HG03159 (cell line): ENCODE measurements around the gene DCC.
A peak's percentile ranks its signal among the peaks of the same experiment; 100 is the strongest.

ENCODE experiments used
- ATAC-seq: cut with Tn5 transposase; IDR thresholded peaks from one replicate; pipeline ENCODE4 v1.9.1; 2021; ENCODE audit warnings: mild to moderate bottlenecking, moderate library complexity; ENCODE audit not compliant: unreplicated experiment

DCC gene

DNA sequence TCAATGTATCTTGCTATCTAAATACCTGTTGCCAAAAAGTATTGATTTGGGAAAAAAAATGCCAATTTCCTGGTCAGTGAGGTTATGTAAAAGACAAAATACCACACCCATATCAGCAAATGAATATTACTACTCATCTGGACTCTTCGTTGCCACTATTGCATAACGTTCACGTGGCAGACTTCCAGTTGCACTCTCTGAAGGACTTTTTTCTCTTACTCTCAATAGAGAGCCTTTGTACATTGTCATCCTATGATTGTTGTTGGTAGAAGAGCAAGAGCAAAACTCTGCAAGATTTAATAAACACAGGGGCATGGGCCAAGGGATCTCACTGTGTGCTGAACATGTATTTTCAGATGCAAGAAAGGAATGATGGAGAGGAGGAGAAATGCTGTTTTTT is 1194.7 kb downstream of the DCC start:
- no peak for ATAC-seq

DNA sequence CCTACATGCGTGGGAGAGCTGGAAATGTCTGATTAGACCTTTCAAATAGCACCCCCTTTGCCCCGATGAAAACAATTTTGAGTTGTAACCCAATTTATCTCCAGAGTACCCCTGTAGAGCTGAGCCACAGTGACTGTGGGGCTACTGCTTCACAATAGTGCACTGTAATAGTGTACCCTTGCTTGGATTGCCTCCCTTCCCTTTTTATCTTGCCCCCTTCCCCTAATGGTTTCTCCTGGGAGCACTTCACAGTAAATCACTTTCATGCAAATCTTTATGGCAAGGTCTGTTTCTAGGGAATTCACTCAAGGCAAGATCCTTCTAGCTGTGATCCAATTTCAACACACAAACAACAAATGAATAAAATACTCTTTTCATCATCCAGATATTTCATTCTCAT is 1196.9 kb downstream of the DCC start:
- no peak for ATAC-seq

DNA sequence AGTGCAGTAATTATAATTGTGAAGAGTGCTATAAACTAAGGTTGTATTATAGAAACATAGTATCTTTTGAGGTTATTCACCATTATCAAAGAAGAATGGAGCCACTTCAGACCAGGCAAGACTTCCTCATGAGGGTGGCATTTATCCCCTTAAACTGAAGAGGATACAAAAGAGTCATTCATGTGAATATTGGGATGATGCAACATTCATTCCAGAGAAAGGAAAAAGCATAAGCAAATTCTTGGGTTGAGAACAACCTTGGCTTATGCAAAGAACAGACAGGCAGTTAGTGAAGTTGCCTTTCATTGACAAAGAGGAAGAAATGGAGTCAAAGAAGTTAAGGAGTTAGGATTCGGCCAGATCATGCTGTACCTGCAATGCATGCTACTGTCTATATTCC is 1201.9 kb downstream of the DCC start:
- ATAC-seq: no peak

DNA sequence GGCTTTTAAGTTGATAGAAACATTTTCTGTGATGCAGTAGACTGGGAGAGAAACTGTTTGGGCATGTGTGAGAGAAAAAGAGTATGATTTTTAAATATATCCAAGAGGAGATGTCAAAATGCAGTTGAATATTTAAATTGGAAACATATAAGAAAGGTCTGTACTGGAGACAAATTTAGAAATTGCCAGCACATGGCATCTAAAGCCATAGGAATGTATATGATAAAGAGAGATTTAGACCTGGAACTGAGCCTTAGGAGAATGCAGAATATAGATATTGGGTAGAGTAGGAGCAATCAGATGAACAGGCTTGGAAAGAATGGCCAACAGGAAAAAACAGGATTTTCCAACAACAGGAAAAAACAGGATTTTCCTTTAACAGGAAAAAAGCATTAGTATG is 1203.7 kb downstream of the DCC start:
- no peak for ATAC-seq

DNA sequence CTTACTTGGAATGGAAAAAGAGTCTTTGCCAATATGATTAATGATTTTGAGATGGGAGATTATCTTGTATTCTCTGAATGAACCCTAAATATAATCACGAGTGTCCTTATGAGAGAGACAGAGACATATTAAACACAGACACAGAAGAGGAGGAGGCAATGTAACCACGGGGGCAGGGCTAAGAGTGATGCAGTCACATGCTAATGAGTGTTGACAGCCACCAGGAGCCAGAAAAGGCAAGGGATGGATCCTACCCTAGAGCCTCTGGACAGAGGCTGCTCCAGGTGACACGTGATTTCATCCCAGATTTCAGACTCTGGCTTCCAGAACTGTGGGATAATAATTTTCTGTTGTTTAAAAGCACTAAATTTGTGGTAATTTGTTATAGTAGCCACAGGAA is 1204.9 kb downstream of the DCC start:
- no peak for ATAC-seq

DNA sequence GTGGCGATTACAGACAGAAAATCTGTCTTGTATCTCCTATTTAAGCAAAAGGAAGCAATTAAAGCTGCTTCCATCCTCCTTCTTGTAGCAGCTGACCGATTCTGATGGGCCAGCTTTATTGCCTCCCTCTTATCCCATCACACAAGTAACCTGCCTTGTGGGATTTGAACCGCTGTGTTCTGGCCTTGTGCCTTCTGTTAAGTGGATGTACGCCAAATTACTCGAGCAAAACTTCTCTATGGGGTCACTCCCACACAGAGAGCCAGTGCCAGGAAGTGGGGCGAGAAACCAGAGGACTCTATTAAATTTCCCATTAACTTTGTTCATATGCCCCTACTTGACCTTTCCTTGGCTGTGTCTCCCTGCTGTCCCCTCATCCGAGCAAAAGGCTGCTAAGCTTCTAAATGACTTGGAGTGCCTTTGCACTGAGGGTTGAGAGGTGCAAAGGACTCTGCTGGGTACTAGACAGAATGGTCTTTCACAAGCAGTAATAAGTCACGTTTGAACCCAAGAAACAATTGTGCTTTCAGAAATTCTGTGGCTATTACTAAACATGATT is 1212.0 kb downstream of the DCC start:
- ATAC-seq: no peak

DNA sequence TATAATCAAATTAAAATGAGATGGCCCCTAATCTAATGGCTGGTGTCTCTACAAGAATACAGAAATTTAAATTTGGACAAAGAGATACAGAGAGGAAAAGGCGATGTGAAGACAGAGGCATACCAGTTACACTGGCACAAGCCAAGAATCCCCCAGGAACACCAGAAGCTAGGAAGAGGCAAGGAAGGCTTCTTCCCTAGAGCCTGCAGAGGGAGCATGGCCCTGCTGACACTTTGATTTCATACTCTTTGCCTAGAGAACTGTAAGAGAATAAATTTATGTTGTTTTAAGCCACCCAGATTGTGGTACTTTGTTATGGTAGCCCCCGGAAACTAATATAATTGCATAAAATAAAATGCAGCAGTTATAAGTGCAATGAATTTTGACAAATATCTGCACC is 1213.0 kb downstream of the DCC start:
- ATAC-seq: no peak

DNA sequence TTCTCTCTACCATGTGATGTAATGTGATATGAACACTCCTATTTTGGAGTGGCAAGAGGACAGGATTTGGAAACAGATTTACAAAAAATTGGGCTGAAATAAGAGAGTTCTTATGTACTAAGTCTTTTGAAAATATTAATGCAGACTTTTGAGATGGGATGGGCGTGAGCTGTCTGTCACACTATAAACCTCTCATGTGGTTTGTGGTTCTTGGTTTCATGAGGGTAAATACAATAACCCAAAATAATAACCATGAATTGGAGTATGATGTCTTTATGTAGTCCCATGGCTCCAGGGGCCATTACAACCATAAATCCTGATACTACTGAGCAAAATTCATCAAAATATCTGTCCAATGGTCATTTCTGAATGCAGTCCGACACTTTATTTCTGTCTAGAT is 1216.5 kb downstream of the DCC start:
- no peak for ATAC-seq

DNA sequence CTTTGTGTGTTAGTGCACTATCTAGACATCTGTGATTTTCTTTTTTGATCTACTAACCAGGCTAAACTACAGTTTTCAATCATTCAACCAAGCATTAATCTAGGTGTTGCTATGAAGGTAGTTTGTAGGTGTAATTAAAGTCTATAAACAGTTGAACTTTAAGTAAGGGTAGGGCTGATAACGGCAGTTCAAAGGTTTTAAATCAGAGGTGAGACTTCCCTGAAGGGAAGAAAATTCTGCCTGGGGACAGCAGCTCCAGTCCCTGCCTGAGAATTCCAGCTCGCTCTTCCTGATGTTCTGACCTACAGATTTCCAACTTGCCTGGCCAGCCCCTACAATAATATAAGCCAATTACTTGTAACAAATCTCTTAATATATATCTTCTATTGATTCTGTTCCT is 1220.5 kb downstream of the DCC start:
- ATAC-seq: no peak

DNA sequence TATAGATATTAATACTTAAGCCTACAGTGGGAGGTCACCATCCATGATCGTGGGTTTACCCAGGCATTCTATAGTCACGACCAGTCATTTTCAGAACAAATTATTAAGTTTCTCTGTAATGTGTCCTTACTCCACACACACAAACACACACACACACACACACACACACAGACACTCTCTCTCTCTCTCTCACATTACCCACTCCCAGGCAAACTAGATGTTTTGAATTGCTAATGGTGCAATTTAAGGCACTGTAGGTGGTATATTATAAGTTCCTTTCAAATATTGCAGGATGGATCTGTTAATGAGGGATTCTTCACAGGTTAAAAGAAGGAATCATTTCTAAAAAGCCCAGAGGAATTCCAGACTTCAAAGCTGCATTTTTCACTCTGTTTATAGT is 1226.6 kb downstream of the DCC start:
- ATAC-seq: no peak

DNA sequence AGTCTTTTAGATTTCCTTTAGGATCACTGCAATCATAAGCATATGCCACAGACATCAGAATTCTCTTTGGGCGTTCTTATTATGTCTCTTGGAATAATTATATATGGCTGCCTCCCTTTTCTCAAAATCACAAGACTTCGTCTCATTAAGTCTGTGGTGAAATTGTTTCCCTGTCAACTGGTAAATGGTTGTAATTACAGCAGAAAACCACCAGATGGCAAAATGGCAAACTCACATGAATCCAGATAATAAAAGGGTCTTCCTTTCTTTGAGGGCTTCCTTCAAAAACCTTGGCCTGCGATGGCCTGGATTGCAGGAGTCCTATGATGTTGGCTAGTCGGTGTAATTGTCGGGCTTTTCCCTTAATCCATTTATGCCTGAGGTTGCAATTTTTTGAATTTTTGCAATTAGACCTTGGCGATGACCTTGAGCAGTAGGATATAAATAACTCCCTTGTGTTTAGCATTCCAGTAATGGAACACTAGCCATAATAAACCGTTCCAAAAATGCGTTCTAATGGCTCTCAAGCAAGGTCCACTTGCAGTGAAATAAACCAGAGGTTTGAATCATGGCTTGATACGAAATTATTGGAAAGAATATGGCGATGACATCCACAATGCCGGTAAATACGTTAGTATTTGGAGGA is 1228.1 kb downstream of the DCC start:
- peak; percentile 78 for ATAC-seq
